Stimulated activated CD8-positive, alpha-beta memory T cell treated with anti-CD3 and anti-CD28 coated beads, Interleukin-12 subunit alpha, Interleukin-12 subunit beta, amount 100 ng/mL, for 4 hours (primary cell): ENCODE results near the gene C16orf95.
"Not testable (repeated sequence)": the region's sequence is repeated elsewhere in the genome, so short reads cannot be mapped to it uniquely, and the experiment has no call there.

Experiments
- DNase-seq: peaks from one replicate; pipeline ENCODE4 v3.0.0-alpha.2; 2020; ENCODE audit warnings: low read depth

C16orf95 gene

GRCh38 chr16:87316923-87317749, at the start of gene C16orf95:
Gene C16orf95 (minus strand): TSS chr16:87317392. CDS start chr16:87317242, 150 bp downstream.
- DNase-seq: peak; percentile 91

- DNase-seq: no peak
Measured at GRCh38 chr16:87366930-87367329, 49.7 kb upstream of the C16orf95 start.

- DNase-seq: no peak
Measured at GRCh38 chr16:87366288-87366687, 49.1 kb upstream of the C16orf95 start.

GRCh38 chr16:87365021-87365713, 48.0 kb upstream of the C16orf95 start:
- no peak for DNase-seq

- no peak for DNase-seq
Measured at GRCh38 chr16:87363771-87364455, 46.7 kb upstream of the C16orf95 start.

GRCh38 chr16:87362828-87363559, 45.8 kb upstream of the C16orf95 start:
- not testable (repeated sequence) for DNase-seq

GRCh38 chr16:87361916-87362619, 44.9 kb upstream of the C16orf95 start:
- DNase-seq: no peak

GRCh38 chr16:87360862-87361610, 43.8 kb upstream of the C16orf95 start:
- no peak for DNase-seq

- no peak for DNase-seq
Measured at GRCh38 chr16:87359121-87359520, 41.9 kb upstream of the C16orf95 start.

- no peak for DNase-seq
Measured at GRCh38 chr16:87358696-87359095, 41.5 kb upstream of the C16orf95 start.

GRCh38 chr16:87358250-87358649, 41.1 kb upstream of the C16orf95 start:
- DNase-seq: no peak

- no peak for DNase-seq
Measured at GRCh38 chr16:87356491-87356853, 39.3 kb upstream of the C16orf95 start.

- no peak for DNase-seq
Measured at GRCh38 chr16:87353613-87354012, 36.4 kb upstream of the C16orf95 start.

- no peak for DNase-seq
Measured at GRCh38 chr16:87352818-87353217, 35.6 kb upstream of the C16orf95 start.

GRCh38 chr16:87351320-87351698, 34.1 kb upstream of the C16orf95 start:
- no peak for DNase-seq

- no peak for DNase-seq
Measured at GRCh38 chr16:87350681-87351319, 33.6 kb upstream of the C16orf95 start.

GRCh38 chr16:87350031-87350430, 32.8 kb upstream of the C16orf95 start:
- DNase-seq: no peak

GRCh38 chr16:87348616-87349157, 31.5 kb upstream of the C16orf95 start:
- no peak for DNase-seq

- DNase-seq: no peak
Measured at GRCh38 chr16:87347932-87348615, 30.9 kb upstream of the C16orf95 start.
